Osteocyte (in vitro differentiated cells): ENCODE data around the gene MST1. TPM values are rescaled to one million over a fixed set of nuclear protein-coding genes. Genes with fewer than 3 reads are reported as not detected.

Experiments used
- DNase-seq: peaks from one replicate; pipeline ENCODE4 v3.0.0; 2021; ENCODE audit warnings: mixed read lengths; ENCODE audit not compliant: unreplicated experiment; ENCODE audit errors: extremely low spot score
- H3K27ac Mint-ChIP-seq: one replicate; pipeline ENCODE4 v1.8.0; 2021; ENCODE audit warnings: mild to moderate bottlenecking, mixed read lengths; ENCODE audit not compliant: unreplicated experiment
- H3K27me3 Mint-ChIP-seq: one replicate; pipeline ENCODE4 v1.8.0; 2021; ENCODE audit warnings: mixed read lengths; ENCODE audit not compliant: unreplicated experiment
- H3K36me3 Mint-ChIP-seq: one replicate; pipeline ENCODE4 v1.8.0; 2021; ENCODE audit warnings: mixed read lengths; ENCODE audit not compliant: unreplicated experiment
- H3K4me1 Mint-ChIP-seq: one replicate; pipeline ENCODE4 v1.8.0; 2021; ENCODE audit warnings: mixed read lengths; ENCODE audit not compliant: unreplicated experiment
- H3K4me3 Mint-ChIP-seq: one replicate; pipeline ENCODE4 v1.8.0; 2021; ENCODE audit warnings: mild to moderate bottlenecking, moderate library complexity, mixed read lengths; ENCODE audit not compliant: unreplicated experiment
- H3K9me3 Mint-ChIP-seq: one replicate; pipeline ENCODE4 v1.8.0; 2021; ENCODE audit warnings: mixed read lengths; ENCODE audit not compliant: unreplicated experiment
- CTCF ChIP-seq: fragments of 200-600 bp; sonication (generic); IDR thresholded peaks from 2 replicates; pipeline ENCODE4 v1.5.0; 2021; ENCODE audit warnings: antibody characterized with exemption, mild to moderate bottlenecking, moderate library complexity
- total RNA-seq: library from RNA; stranded (reverse); gene quantifications from 2 replicates; pipeline ENCODE4 v1.2.1, GENCODE V29; 2021

MST1 gene
- total RNA-seq, 1 donor from 2014 or later: 38.3 TPM

GRCh38 chr3:49634736-49635135, 54.5 kb downstream of the MST1 start:
- no peak for TF ChIP-seq CTCF
- no peaks in the 10 kb centered on the region for H3K36me3 Mint-ChIP-seq
- H3K27ac Mint-ChIP-seq: no peak overlapping the region
- H3K4me3 Mint-ChIP-seq: no peak overlapping the region
- peaks cover 20% of the 10 kb centered on the region for H3K27me3 Mint-ChIP-seq
- H3K9me3 Mint-ChIP-seq: peaks cover 8% of the 10 kb centered on the region
- H3K4me1 Mint-ChIP-seq: peaks cover 6% of the 10 kb centered on the region
- no peak for DNase-seq

Other genes with a start within 250 kb of the MST1 start
- gene DAG1, start 219.2 kb downstream of the MST1 start, total RNA-seq: 136 and 143 TPM in 2 replicates
- gene BSN, start 135.0 kb downstream of the MST1 start, total RNA-seq: 0.64 and 0.81 TPM in 2 replicates
- gene APEH, start 15.1 kb downstream of the MST1 start, total RNA-seq: 98.5 and 105 TPM in 2 replicates
- 50.9 and 61.0 TPM in 2 replicates for gene RNF123, start 83 bp upstream of the MST1 start, total RNA-seq
- gene AMIGO3, start 30.2 kb upstream of the MST1 start, total RNA-seq: not detected in 2 replicates
- 27.3 and 27.5 TPM in 2 replicates for gene GMPPB, start 34.5 kb upstream of the MST1 start, total RNA-seq
- gene IP6K1, start 97.1 kb upstream of the MST1 start, total RNA-seq: 60.1 and 66.9 TPM in 2 replicates
- not detected in 2 replicates for gene CDHR4, start 110.4 kb upstream of the MST1 start, total RNA-seq
- 5.1 and 5.2 TPM in 2 replicates for gene INKA1, start 113.8 kb upstream of the MST1 start, total RNA-seq
- gene UBA7, start 124.5 kb upstream of the MST1 start, total RNA-seq: 63.2 and 63.6 TPM in 2 replicates
- gene TRAIP, start 167.1 kb upstream of the MST1 start, total RNA-seq: 3.4 and 5.3 TPM in 2 replicates
- not detected in 2 replicates for gene CAMKV, start 180.4 kb upstream of the MST1 start, total RNA-seq
- gene MST1R, start 214.4 kb upstream of the MST1 start, total RNA-seq: 1.1 and 1.8 TPM in 2 replicates
- 12.8 and 13.8 TPM in 2 replicates for gene MON1A, start 240.3 kb upstream of the MST1 start, total RNA-seq